ENCODE results near the gene DEFB119.
"Not testable (repeated sequence)": the region's sequence is repeated elsewhere in the genome, so short reads cannot be mapped to it uniquely, and the experiment has no call there.

DEFB119 gene

DNA sequence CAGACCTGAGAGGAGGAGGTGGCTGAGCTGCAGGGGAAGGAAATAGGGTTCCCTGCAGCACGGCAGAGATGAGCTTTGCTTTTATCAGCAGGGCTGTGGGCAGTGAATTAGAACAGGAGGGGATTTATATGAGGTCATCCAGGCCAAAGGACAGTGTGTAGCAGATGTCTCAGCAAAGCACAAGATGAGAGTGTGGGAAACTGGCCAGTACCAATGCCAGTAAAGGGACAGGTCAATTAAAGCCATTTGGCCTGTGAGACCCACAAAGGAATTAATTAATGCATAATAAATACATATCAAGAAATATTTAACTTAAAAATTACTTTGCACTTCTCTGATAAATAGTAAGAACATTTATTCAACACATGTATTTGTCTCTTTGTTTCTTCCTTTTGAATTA lies at the start of gene DEFB119:
Gene DEFB119, minus strand, starts transcription at position 101 of the 400 bp plus-strand sequence. CDS start 107 bp downstream, outside the sequence.
- no peaks in the 10 kb centered on the region for H3K4me1 Mint-ChIP-seq (ENCODE audit: low read depth)
- H3K27me3 Mint-ChIP-seq (ENCODE audit: low read depth) = peaks cover 3% of the 10 kb centered on the region
- H3K36me3 Mint-ChIP-seq (ENCODE audit: low read depth) = no peaks in the 10 kb centered on the region
- H3K27ac Mint-ChIP-seq = no peak within 1 kb of the TSS
- no peaks in the 10 kb centered on the region for H3K9me3 Mint-ChIP-seq
- H3K4me3 Mint-ChIP-seq = no peak within 1 kb of the TSS

DNA sequence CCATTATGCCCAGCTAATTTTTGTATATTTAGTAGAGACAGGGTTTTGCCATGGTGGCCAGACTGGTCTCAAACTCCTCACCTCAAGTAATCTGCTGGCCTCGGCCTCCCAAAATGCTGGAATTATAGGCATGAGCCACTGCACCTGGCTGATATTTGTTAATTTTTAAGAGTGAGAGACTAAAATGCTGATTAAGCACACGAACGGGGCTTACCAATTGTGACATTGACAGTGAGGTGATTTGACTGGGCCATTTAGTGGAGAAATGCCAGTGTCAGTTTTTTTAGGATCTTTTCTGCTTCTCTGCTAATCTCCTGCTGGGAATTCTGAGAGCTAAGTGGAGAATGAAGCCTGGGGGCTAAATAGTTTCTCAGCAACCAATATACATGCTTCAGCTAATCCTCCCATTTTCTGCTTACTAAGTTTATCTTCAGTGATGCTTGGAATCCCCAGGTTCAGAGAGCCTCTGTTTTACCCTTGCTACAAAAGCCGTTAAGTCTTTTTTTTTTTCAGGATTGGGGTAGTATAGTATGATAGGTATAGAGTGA lies 40.3 kb upstream of the DEFB119 start:
- Mint-ChIP-seq H3K4me3 (no peak overlapping the region), H3K27me3 (ENCODE audit: low read depth) (peaks cover 5% of the 10 kb centered on the region), H3K9me3 (no peaks in the 10 kb centered on the region), H3K27ac (no peak overlapping the region), H3K36me3 (ENCODE audit: low read depth) (no peaks in the 10 kb centered on the region), H3K4me1 (ENCODE audit: low read depth) (no peaks in the 10 kb centered on the region)

DNA sequence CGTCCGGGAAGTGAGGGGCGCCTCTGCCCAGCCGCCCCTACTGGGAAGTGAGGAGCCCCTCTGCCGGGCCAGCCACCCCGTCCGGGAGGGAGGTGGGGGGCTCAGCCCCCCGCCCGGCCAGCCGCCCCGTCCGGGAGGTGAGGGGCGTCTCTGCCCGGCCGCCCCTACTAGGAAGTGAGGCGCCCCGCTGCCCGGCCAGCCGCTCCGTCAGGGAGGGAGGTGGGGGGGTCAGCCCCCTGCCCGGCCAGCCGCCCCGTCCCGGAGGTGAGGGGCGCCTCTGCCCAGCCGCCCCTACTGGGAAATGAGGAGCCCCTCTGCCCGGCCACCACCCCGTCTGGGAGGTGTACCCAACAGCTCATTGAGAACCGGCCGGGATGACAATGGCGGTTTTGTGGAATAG lies 37.2 kb upstream of the DEFB119 start:
- H3K4me3 Mint-ChIP-seq; H3K9me3 Mint-ChIP-seq; H3K36me3 Mint-ChIP-seq (ENCODE audit: low read depth); H3K27me3 Mint-ChIP-seq (ENCODE audit: low read depth); H3K4me1 Mint-ChIP-seq (ENCODE audit: low read depth); H3K27ac Mint-ChIP-seq: not testable (repeated sequence)

DNA sequence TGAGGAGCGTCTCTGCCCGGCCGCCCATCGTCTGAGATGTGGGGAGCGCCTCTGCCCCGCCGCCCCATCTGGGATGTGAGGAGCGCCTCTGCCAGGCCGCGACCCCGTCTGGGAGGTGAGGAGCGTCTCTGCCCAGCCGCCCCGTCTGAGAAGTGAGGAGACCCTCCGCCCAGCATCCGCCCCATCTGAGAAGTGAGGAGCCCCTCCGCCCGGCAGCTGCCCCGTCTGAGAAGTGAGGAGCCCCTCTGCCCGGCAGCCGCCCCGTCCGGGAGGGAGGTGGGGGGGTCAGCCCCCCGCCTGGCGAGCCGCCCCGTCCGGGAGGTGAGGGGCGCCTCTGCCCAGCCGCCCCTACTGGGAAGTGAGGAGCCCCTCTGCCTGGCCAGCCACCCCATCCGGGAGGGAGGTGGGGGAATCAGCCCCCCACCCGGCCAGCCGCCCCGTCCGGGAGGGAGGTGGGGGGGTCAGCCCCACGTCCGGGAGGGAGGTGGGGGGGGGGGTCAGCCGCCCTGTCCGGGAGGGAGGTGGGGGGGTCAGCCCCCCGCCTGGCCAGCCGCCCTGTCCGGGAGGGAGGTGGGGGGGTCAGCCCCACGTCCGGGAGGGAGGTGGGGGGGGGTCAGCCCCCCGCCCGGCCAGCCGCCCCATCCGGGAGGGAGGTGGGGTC lies 36.6 kb upstream of the DEFB119 start:
- H3K9me3 Mint-ChIP-seq; H3K36me3 Mint-ChIP-seq (ENCODE audit: low read depth); H3K4me1 Mint-ChIP-seq (ENCODE audit: low read depth); H3K27ac Mint-ChIP-seq; H3K4me3 Mint-ChIP-seq; H3K27me3 Mint-ChIP-seq (ENCODE audit: low read depth): not testable (repeated sequence)

DNA sequence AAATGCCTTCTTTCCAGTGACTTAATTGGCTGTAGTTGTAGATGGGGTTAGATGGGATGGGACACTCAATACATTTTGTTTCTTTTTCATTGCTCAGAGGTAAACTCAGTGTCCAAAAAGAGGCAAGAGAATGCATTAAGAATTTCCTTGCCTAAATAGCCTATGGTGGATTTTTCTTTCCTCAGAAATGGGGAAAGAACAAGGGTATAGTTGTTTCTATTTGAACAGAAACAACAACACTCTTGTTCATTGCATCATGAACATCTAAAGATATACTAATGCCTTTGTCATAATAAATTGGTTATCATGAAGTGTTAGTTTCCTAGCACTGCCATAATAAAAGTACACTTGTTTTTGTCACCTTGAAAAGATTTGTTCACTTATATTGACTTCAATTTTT lies 35.4 kb upstream of the DEFB119 start:
- no peaks in the 10 kb centered on the region for H3K4me1 Mint-ChIP-seq (ENCODE audit: low read depth)
- H3K27ac Mint-ChIP-seq = no peak overlapping the region
- no peaks in the 10 kb centered on the region for H3K9me3 Mint-ChIP-seq
- no peak overlapping the region for H3K4me3 Mint-ChIP-seq
- no peaks in the 10 kb centered on the region for H3K36me3 Mint-ChIP-seq (ENCODE audit: low read depth)
- H3K27me3 Mint-ChIP-seq (ENCODE audit: low read depth) = peaks cover 3% of the 10 kb centered on the region

GRCh38 chr20:31418307-31418706 lies 27.9 kb upstream of the DEFB119 start:
- Mint-ChIP-seq H3K36me3 (ENCODE audit: low read depth) (no peaks in the 10 kb centered on the region), H3K27ac (no peak overlapping the region), H3K4me1 (ENCODE audit: low read depth) (no peaks in the 10 kb centered on the region), H3K27me3 (ENCODE audit: low read depth) (peaks cover 7% of the 10 kb centered on the region), H3K9me3 (peaks cover 3% of the 10 kb centered on the region), H3K4me3 (no peak overlapping the region)

DNA sequence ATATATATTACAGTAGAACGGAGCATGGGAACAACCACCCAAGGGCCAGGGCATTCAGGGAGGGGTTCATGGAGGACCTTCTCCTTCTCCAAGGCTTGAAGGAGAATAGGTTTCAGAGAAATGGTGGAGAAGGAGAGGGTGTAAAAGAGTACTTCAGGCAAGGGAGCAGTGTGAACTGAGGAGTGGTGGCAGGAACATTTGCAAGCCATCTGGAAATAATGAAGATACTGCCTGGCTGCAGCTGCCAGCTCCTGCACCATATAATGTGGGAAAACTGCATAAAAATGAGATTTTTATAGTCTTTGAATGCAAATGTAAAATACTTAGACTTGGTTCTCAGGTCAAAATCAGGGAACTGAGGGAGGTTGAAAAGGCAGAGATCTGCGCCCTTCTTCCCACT lies 25.3 kb upstream of the DEFB119 start:
- H3K27ac Mint-ChIP-seq = no peak overlapping the region
- no peak overlapping the region for H3K4me3 Mint-ChIP-seq
- H3K4me1 Mint-ChIP-seq (ENCODE audit: low read depth) = no peaks in the 10 kb centered on the region
- H3K36me3 Mint-ChIP-seq (ENCODE audit: low read depth) = no peaks in the 10 kb centered on the region
- peaks cover 4% of the 10 kb centered on the region for H3K27me3 Mint-ChIP-seq (ENCODE audit: low read depth)
- peaks cover 3% of the 10 kb centered on the region for H3K9me3 Mint-ChIP-seq

- Mint-ChIP-seq H3K27ac (no peak overlapping the region), H3K36me3 (ENCODE audit: low read depth) (no peaks in the 10 kb centered on the region), H3K9me3 (peaks cover 3% of the 10 kb centered on the region), H3K4me3 (no peak overlapping the region), H3K4me1 (ENCODE audit: low read depth) (no peaks in the 10 kb centered on the region), H3K27me3 (ENCODE audit: low read depth) (peaks cover 6% of the 10 kb centered on the region)
Observed at GRCh38 chr20:31414381-31414780, 24.0 kb upstream of the DEFB119 start.

- H3K4me1 Mint-ChIP-seq (ENCODE audit: low read depth) = no peaks in the 10 kb centered on the region
- H3K27ac Mint-ChIP-seq = no peak overlapping the region
- H3K4me3 Mint-ChIP-seq = no peak overlapping the region
- H3K36me3 Mint-ChIP-seq (ENCODE audit: low read depth) = no peaks in the 10 kb centered on the region
- no peaks in the 10 kb centered on the region for H3K9me3 Mint-ChIP-seq
- peaks cover 6% of the 10 kb centered on the region for H3K27me3 Mint-ChIP-seq (ENCODE audit: low read depth)
Observed at GRCh38 chr20:31410011-31410410, 19.6 kb upstream of the DEFB119 start.

GRCh38 chr20:31406115-31406514 lies 15.7 kb upstream of the DEFB119 start, which contains the start of gene DEFB121:
Gene DEFB121, minus strand, starts transcription at chr20:31406215. Its CDS starts 63 bp downstream, at chr20:31406152.
- H3K27me3 Mint-ChIP-seq (ENCODE audit: low read depth) = peaks cover 3% of the 10 kb centered on the region
- H3K9me3 Mint-ChIP-seq = no peaks in the 10 kb centered on the region
- H3K27ac Mint-ChIP-seq = no peak within 1 kb of the TSS
- H3K4me3 Mint-ChIP-seq = no peak within 1 kb of the TSS
- H3K4me1 Mint-ChIP-seq (ENCODE audit: low read depth) = no peaks in the 10 kb centered on the region
- H3K36me3 Mint-ChIP-seq (ENCODE audit: low read depth) = no peaks in the 10 kb centered on the region

GRCh38 chr20:31403886-31404285 lies 13.5 kb upstream of the DEFB119 start:
- no peaks in the 10 kb centered on the region for H3K27me3 Mint-ChIP-seq (ENCODE audit: low read depth)
- H3K27ac Mint-ChIP-seq = no peak overlapping the region
- no peaks in the 10 kb centered on the region for H3K9me3 Mint-ChIP-seq
- H3K4me3 Mint-ChIP-seq = no peak overlapping the region
- no peaks in the 10 kb centered on the region for H3K4me1 Mint-ChIP-seq (ENCODE audit: low read depth)
- no peaks in the 10 kb centered on the region for H3K36me3 Mint-ChIP-seq (ENCODE audit: low read depth)

GRCh38 chr20:31394900-31395299 lies 4.5 kb upstream of the DEFB119 start:
- Mint-ChIP-seq H3K27me3 (ENCODE audit: low read depth) (peaks cover 3% of the 10 kb centered on the region), H3K27ac (no peak overlapping the region), H3K36me3 (ENCODE audit: low read depth) (no peaks in the 10 kb centered on the region), H3K4me3 (no peak overlapping the region), H3K4me1 (ENCODE audit: low read depth) (no peaks in the 10 kb centered on the region), H3K9me3 (no peaks in the 10 kb centered on the region)

GRCh38 chr20:31392836-31393235 lies 2.4 kb upstream of the DEFB119 start:
- Mint-ChIP-seq H3K9me3 (no peaks in the 10 kb centered on the region), H3K27ac (no peak overlapping the region), H3K4me3 (no peak overlapping the region), H3K27me3 (ENCODE audit: low read depth) (peaks cover 3% of the 10 kb centered on the region), H3K36me3 (ENCODE audit: low read depth) (no peaks in the 10 kb centered on the region), H3K4me1 (ENCODE audit: low read depth) (no peaks in the 10 kb centered on the region)

DNA sequence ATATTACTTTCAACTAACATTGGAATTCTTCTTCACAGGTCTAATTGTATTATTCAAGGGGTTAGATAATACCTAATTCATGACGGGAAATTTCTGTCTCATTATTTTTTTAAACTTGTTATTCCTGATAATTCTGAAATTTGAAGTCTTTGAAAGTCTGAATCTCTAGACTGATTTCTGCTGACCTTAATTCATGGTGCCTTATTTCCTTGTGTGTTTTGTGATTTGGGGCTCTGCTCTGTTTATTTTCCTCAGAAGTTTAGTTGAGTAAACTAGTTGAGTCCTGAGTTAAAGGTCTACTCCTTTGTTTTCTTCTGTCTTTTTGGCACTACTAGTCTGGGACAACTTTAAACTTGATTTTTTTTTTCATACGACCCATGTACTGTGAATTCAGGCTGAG lies 16.0 kb downstream of the DEFB119 start:
- no peaks in the 10 kb centered on the region for H3K27me3 Mint-ChIP-seq (ENCODE audit: low read depth)
- peaks cover 3% of the 10 kb centered on the region for H3K9me3 Mint-ChIP-seq
- H3K4me3 Mint-ChIP-seq = no peak overlapping the region
- no peak overlapping the region for H3K27ac Mint-ChIP-seq
- H3K36me3 Mint-ChIP-seq (ENCODE audit: low read depth) = no peaks in the 10 kb centered on the region
- H3K4me1 Mint-ChIP-seq (ENCODE audit: low read depth) = no peaks in the 10 kb centered on the region

- no peaks in the 10 kb centered on the region for H3K27me3 Mint-ChIP-seq (ENCODE audit: low read depth)
- H3K4me1 Mint-ChIP-seq (ENCODE audit: low read depth) = no peaks in the 10 kb centered on the region
- no peak within 1 kb of the TSS for H3K4me3 Mint-ChIP-seq
- H3K36me3 Mint-ChIP-seq (ENCODE audit: low read depth) = no peaks in the 10 kb centered on the region
- H3K9me3 Mint-ChIP-seq = peaks cover 4% of the 10 kb centered on the region
- H3K27ac Mint-ChIP-seq = no peak within 1 kb of the TSS
Observed at GRCh38 chr20:31368301-31368700, 22.1 kb downstream of the DEFB119 start, which contains the start of gene DEFB118. Gene DEFB118, plus strand, starts transcription at chr20:31368601. Its CDS starts 50 bp downstream, at chr20:31368651.

All from T-helper 1 cell treated with Interleukin-12 subunit alpha and Interleukin-12 subunit beta and Interleukin-4 antibody, amounts not matched to agents 30 μg/mL and 1 μg/mL, for 36 hours (primary cell).